Keratinocyte (primary cell): ENCODE data around the gene PPARGC1A.

Experiments used
- EZH2 ChIP-seq: IDR thresholded peaks from one replicate; pipeline ENCODE4 v1.6.1; 2012; ENCODE audit warnings: inconsistent platforms, mild to moderate bottlenecking, low read length, moderate library complexity
- TF ChIP-seq, protein P1 (sequence below), 3 experiments: IDR thresholded peaks in 1 of 3; conservative IDR thresholded peaks in 1 of 3; optimal IDR thresholded peaks in 1 of 3; 2 replicates in 2 of 3; 3 replicates in 1 of 3; pipeline versions ENCODE3 to v1.5.1; 2011; ENCODE audit warnings: low read length in 3 of 3, mild to moderate bottlenecking in 3 of 3, moderate library complexity in 2 of 3, control low read depth in 1 of 3, inconsistent platforms in 1 of 3; ENCODE audit not compliant: insufficient read depth in 2 of 3; ENCODE audit errors: extremely low read depth in 1 of 3

DNA sequence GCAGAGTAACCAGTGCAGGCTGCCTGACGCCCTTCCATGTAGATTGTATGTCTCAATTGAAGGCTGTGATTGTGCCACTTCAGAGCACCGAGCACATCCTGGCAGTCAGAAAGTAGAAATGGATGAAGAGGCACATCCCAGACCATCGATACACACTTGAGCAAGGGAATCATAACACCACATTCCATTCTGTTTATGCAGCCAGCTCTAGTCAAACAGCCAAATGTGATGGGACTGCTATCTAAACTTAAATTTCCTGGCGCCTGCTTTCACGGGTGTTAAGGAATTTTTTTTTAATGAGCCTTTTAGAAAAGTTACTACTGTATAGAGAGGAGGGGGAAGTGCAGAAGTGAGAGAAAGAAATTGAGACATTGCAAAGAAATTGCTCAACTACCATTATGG, 84.4 kb downstream of the PPARGC1A start:
- TF ChIP-seq, protein P1, sequence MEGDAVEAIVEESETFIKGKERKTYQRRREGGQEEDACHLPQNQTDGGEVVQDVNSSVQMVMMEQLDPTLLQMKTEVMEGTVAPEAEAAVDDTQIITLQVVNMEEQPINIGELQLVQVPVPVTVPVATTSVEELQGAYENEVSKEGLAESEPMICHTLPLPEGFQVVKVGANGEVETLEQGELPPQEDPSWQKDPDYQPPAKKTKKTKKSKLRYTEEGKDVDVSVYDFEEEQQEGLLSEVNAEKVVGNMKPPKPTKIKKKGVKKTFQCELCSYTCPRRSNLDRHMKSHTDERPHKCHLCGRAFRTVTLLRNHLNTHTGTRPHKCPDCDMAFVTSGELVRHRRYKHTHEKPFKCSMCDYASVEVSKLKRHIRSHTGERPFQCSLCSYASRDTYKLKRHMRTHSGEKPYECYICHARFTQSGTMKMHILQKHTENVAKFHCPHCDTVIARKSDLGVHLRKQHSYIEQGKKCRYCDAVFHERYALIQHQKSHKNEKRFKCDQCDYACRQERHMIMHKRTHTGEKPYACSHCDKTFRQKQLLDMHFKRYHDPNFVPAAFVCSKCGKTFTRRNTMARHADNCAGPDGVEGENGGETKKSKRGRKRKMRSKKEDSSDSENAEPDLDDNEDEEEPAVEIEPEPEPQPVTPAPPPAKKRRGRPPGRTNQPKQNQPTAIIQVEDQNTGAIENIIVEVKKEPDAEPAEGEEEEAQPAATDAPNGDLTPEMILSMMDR (optimal IDR thresholded peaks at IDR 0.05 in 1 of 3, IDR thresholded peaks at IDR 0.05 in 1 of 3, conservative IDR thresholded peaks at IDR 0.05 in 1 of 3; ENCODE audit: extremely low read depth in 1 of 3, insufficient read depth in 2 of 3, low read length in 3 of 3), result no peak
- no peak for TF ChIP-seq EZH2
